CD4-positive, alpha-beta memory T cell (primary cell): ENCODE measurements around the gene C3orf33. TPM values are rescaled to one million over a fixed set of nuclear protein-coding genes. Genes with fewer than 3 reads are reported as not detected.

Experiments
- CTCF ChIA-PET: fragments of 350-600 bp; sonication (Branson Sonifier 250); formaldehyde crosslinking; loops from one replicate; lab custom pipeline; 2021; ENCODE audit warnings: inconsistent platforms; ENCODE audit not compliant: partially characterized antibody; lab: Charles Lee
- POLR2A ChIA-PET: fragments of 350-600 bp; sonication (Branson Sonifier 250); formaldehyde crosslinking; loops from one replicate; lab custom pipeline; 2021; ENCODE audit not compliant: partially characterized antibody; lab: Charles Lee
- DNase-seq, 5 donors: peaks; one replicate each; pipeline versions ENCODE4 v3.0.0 to v3.0.0-alpha.2; 2020 to 2022; ENCODE audit warnings: mixed read lengths in 1 of 5
- H3K27ac ChIP-seq: one replicate; pipeline ENCODE4 v1.7.0; 2013; ENCODE audit warnings: low read depth, low read length
- H3K27me3 ChIP-seq: 2 replicates; pipeline ENCODE4 v1.7.0; 2013; ENCODE audit warnings: mild to moderate bottlenecking, low read length, moderate library complexity; ENCODE audit not compliant: insufficient read depth
- H3K36me3 ChIP-seq: 2 replicates; pipeline ENCODE4 v1.7.0; 2013; ENCODE audit warnings: mild to moderate bottlenecking, low read length, moderate library complexity; ENCODE audit not compliant: insufficient read depth
- H3K4me1 ChIP-seq: 2 replicates; pipeline ENCODE4 v1.7.0; 2013; ENCODE audit warnings: mild to moderate bottlenecking, low read length, moderate library complexity; ENCODE audit not compliant: insufficient read depth
- H3K4me3 ChIP-seq, 2 donors: one replicate each; pipeline ENCODE4 v1.7.0; 2013; ENCODE audit warnings: low read length in 2 of 2, mild to moderate bottlenecking in 1 of 2
- H3K9me3 ChIP-seq, 2 donors: one replicate each; pipeline ENCODE4 v1.7.0; 2013; ENCODE audit warnings: low read length in 2 of 2, control low read depth in 1 of 2; ENCODE audit not compliant: control insufficient read depth in 1 of 2
- H3K27ac Mint-ChIP-seq, 7 donors: one replicate each; pipeline ENCODE4 v1.8.0; 2020 to 2021; ENCODE audit warnings: mixed read lengths in 7 of 7, mild to moderate bottlenecking in 6 of 7, inconsistent platforms in 3 of 7, moderate library complexity in 3 of 7
- H3K27me3 Mint-ChIP-seq, 2 donors: one replicate each; pipeline ENCODE4 v1.8.0; 2020 to 2021; ENCODE audit warnings: mixed read lengths in 2 of 2
- H3K36me3 Mint-ChIP-seq, 2 donors: one replicate each; pipeline ENCODE4 v1.8.0; 2020 to 2021; ENCODE audit warnings: mixed read lengths in 2 of 2, inconsistent platforms in 1 of 2, mild to moderate bottlenecking in 1 of 2
- H3K4me1 Mint-ChIP-seq, 4 donors: one replicate each; pipeline ENCODE4 v1.8.0; 2020 to 2021; ENCODE audit warnings: mixed read lengths in 4 of 4, mild to moderate bottlenecking in 1 of 4
- H3K4me3 Mint-ChIP-seq, 8 donors: one replicate each; pipeline ENCODE4 v1.8.0; 2020 to 2021; ENCODE audit warnings: mixed read lengths in 8 of 8, mild to moderate bottlenecking in 7 of 8, moderate library complexity in 6 of 8, inconsistent platforms in 3 of 8
- H3K9me3 Mint-ChIP-seq, 8 donors: one replicate each; pipeline ENCODE4 v1.8.0; 2020 to 2021; ENCODE audit warnings: mixed read lengths in 8 of 8, mild to moderate bottlenecking in 5 of 8, inconsistent platforms in 3 of 8, moderate library complexity in 1 of 8
- intact Hi-C: fragments of 100-400 bp; cut with micrococcal nuclease; formaldehyde crosslinking; loops from one replicate; pipeline ENCODE4 v1.15.1; 2023
- polyA plus RNA-seq, 2 donors: library from polyadenylated mRNA; unstranded; fragments of 300-500 nt; fragmentation: Illumina TruSeq; gene quantifications; one replicate each; pipeline ENCODE4 v1.2.3, GENCODE V29; 2021
- total RNA-seq, 2 experiments: library from RNA; stranded (reverse); gene quantifications; one replicate each; pipeline ENCODE4 v1.2.3, GENCODE V29; 2021

C3orf33 gene
- total and polyA plus RNA-seq, 4 experiments from 2014 or later = 3.1 to 4.6 (median 3.6) TPM

DNA sequence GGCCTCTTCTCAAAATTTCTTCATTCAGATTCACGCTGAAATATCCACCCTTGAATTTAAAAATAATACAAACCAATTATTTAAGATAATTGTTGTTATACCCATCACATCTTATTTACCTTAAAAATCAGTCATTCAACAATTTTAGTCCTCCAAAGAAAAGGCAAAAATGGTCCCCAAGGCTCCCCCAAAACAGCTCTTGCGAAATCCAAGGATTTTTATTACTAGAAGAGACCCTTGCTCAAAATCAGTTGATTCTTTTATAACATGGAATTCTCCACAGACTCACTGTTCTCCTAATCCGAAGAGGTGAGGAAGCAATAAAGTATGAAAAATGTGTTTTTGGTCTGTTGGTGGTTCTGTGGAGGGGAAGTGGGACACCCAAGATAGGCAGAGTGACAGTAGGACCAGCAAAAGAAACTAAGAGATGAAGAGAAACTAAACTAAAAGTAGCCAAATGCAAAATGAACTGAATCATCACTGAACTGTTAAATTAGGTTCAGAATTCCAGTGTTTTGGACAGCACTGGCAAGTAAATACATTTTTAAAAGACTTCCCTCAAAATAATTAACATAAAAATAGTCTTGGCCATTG lies 42.1 kb downstream of the C3orf33 start:
- DNase-seq = no peak
- Histone ChIP-seq H3K36me3 (no peaks in the 10 kb centered on the region), H3K27me3 (no peaks in the 10 kb centered on the region), H3K4me3 (no peak overlapping the region), H3K27ac (no peak overlapping the region), H3K4me1 (no peaks in the 10 kb centered on the region), H3K9me3 (no peaks in the 10 kb centered on the region)
- H3K27ac Mint-ChIP-seq = no peak overlapping the region
- H3K4me1 Mint-ChIP-seq = no peaks in the 10 kb centered on the region
- POLR2A ChIA-PET = no interaction called here
- intact Hi-C loops = no loop called here
- H3K27me3 Mint-ChIP-seq = no peaks in the 10 kb centered on the region
- CTCF ChIA-PET = no interaction called here
- H3K36me3 Mint-ChIP-seq = peaks cover 13 to 38% of the 10 kb centered on the region in 2 donors
- H3K9me3 Mint-ChIP-seq = no peaks in the 10 kb centered on the region
- H3K4me3 Mint-ChIP-seq = no peak overlapping the region

DNA sequence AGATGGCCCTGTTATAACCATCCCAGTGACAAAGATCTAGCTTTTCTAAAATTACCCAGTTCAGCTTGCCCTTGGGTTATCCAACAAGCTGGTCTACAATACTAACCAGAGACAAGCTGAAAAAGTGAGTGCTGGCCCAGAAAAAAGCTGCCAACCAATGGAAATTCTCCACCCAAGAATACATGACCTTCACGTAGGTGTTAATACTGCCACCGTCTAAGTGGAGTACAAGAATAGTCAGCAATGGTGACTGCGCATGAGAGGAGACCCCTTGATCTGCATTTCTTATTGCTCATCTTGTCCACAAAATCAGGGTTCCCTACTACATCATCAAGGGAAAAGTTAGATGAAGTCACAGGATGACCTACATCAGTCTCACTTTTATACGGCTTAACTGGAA lies 45.4 kb downstream of the C3orf33 start:
- H3K4me1 ChIP-seq = no peaks in the 10 kb centered on the region
- H3K4me3 ChIP-seq = no peak overlapping the region
- CTCF ChIA-PET = interaction anchor here (1.0 kb wide), 1 partner anchor 9 kb away, joined by 3 read pairs; no protein-coding TSS in a partner anchor
- Mint-ChIP-seq H3K27ac (no peak overlapping the region), H3K4me1 (no peaks in the 10 kb centered on the region), H3K27me3 (no peaks in the 10 kb centered on the region), H3K4me3 (no peak overlapping the region), H3K9me3 (no peaks in the 10 kb centered on the region), H3K36me3 (peaks cover 8 to 39% of the 10 kb centered on the region in 2 donors)
- no peaks in the 10 kb centered on the region for H3K9me3 ChIP-seq
- H3K27me3 ChIP-seq = no peaks in the 10 kb centered on the region
- intact Hi-C loops = no loop called here
- H3K36me3 ChIP-seq = no peaks in the 10 kb centered on the region
- POLR2A ChIA-PET = interaction anchor here (1.3 kb wide), 1 partner anchor 9 kb away, joined by 4 read pairs; no protein-coding TSS in a partner anchor
- H3K27ac ChIP-seq = no peak overlapping the region
- DNase-seq = no peak

DNA sequence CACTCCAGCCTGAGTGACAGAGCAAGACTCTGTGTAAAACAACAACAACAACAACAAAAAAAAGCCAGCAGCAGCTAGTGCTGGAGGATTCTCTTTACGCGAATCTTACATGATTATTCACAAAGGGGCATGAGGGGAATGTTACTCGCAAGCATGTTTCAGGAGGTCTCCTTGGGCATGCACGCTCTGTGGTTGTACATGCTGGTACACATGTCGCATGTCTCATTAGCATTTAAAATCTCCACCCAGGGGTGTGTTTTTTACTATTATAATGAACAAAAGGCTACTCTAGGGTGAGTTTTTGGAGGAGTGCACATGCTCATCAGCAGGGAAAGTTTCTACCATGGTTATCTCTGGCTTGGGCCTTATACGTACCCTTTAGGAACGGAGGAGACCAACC lies 48.5 kb downstream of the C3orf33 start:
- Histone ChIP-seq H3K36me3 (no peaks in the 10 kb centered on the region), H3K4me3 (no peak overlapping the region), H3K27ac (no peak overlapping the region), H3K27me3 (no peaks in the 10 kb centered on the region), H3K9me3 (no peaks in the 10 kb centered on the region), H3K4me1 (no peaks in the 10 kb centered on the region)
- no peak for DNase-seq
- Mint-ChIP-seq H3K9me3 (no peaks in the 10 kb centered on the region), H3K4me1 (no peaks in the 10 kb centered on the region), H3K36me3 (peaks cover 0 to 16% of the 10 kb centered on the region in 2 donors), H3K27ac (no peak overlapping the region), H3K27me3 (no peaks in the 10 kb centered on the region), H3K4me3 (no peak overlapping the region)
- intact Hi-C loops = no loop called here
- ChIA-PET POLR2A (no interaction called here), CTCF (interaction anchor here (1.1 kb wide), 1 partner anchor 62 kb away, joined by 3 read pairs; no protein-coding TSS in a partner anchor)

DNA sequence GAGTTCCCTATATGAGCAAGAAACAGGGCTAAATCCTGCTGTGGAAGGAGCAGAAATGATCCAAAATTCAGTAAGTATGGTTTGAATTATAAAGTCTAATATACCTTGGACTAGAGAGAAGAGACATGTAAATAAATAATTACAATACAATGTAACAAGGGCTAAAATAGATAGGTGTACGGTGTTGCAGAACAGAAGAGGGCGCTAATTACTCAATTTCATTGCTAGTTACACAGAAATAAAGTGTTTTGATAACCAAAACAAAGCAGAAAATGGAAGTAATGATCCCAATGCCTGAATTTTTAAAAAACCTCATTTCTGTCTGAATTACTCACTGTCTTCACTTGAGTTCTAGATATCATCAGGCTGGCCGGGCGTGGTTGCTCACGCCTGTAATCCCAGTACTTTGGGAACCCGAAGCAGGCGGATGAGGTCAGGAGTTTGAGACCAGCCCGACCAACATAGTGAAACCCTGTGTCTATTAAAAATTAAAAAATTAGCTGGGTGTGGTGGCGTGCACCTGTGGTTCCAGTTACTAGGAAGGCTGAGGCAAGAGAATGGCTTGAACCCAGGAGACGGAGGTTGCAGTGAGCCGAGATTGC lies 52.9 kb downstream of the C3orf33 start:
- intact Hi-C loops = no loop called here
- no peaks in the 10 kb centered on the region for H3K27me3 Mint-ChIP-seq
- Histone ChIP-seq H3K4me1 (no peaks in the 10 kb centered on the region), H3K27ac (no peak overlapping the region), H3K36me3 (no peaks in the 10 kb centered on the region), H3K9me3 (no peaks in the 10 kb centered on the region), H3K27me3 (no peaks in the 10 kb centered on the region), H3K4me3 (no peak overlapping the region)
- no peaks in the 10 kb centered on the region for H3K4me1 Mint-ChIP-seq
- no peak overlapping the region for H3K27ac Mint-ChIP-seq
- H3K36me3 Mint-ChIP-seq = peaks cover 0 to 5% of the 10 kb centered on the region in 2 donors
- DNase-seq = peak in 3 of 5 donors; percentile 10 to 23 (median 19)
- ChIA-PET POLR2A (no interaction called here), CTCF (interaction anchor here (2.6 kb wide), 1 partner anchor 53 kb away, joined by 6 read pairs; the partner anchor contains the start of gene C3orf33)
- no peaks in the 10 kb centered on the region for H3K9me3 Mint-ChIP-seq
- no peak overlapping the region for H3K4me3 Mint-ChIP-seq

DNA sequence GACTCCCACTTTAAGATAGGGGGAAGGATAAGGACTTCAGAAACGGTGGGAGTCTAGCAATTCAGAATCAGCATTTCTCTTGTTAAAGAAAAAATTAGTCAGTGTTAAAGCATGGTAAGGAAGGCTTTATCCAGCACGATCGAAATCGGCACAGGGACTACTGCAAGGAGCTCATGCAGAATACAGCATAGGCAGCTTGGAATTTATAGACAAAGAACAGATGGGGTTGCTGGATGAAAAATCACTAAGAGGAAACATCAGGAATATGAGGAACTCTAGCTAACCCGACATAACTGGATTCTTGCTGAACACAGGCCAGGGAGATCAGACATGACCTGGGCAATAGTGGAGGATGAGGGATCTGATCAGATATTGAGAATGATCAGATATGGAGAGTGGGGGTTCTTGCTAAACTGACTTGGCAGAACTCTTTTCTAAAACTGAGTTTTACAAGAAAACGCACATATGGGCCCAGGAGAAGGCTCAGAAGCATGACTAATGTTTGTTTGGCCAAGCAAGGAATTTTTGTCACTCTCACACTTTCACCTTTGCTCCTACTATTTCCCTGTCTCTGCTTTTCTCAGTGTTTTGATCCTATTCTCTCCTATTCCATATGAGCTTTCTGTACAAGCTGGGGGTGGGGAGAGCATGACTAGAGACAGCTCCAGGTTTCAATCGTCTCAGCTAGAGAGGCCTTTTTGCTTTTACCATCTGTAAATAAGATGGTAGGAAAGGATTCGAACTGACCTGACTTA lies 57.3 kb downstream of the C3orf33 start:
- no peaks in the 10 kb centered on the region for H3K36me3 ChIP-seq
- H3K4me1 Mint-ChIP-seq = peaks cover 4 to 19% (median 11%) of the 10 kb centered on the region in 4 donors
- no peaks in the 10 kb centered on the region for H3K9me3 Mint-ChIP-seq
- CTCF ChIA-PET = interaction anchor here (1.3 kb wide), 1 partner anchor 57 kb away, joined by 4 read pairs; the partner anchor contains the start of gene C3orf33
- no peaks in the 10 kb centered on the region for H3K9me3 ChIP-seq
- no peak overlapping the region for H3K4me3 Mint-ChIP-seq
- POLR2A ChIA-PET = no interaction called here
- H3K36me3 Mint-ChIP-seq = no peaks in the 10 kb centered on the region
- intact Hi-C loops = no loop called here
- H3K27ac Mint-ChIP-seq = peak overlapping the region in 1 of 7 donors; percentile 62
- H3K27ac ChIP-seq = no peak overlapping the region
- DNase-seq = no peak
- peaks cover 5 to 9% of the 10 kb centered on the region in 2 donors for H3K27me3 Mint-ChIP-seq
- H3K4me1 ChIP-seq = peaks cover 13% of the 10 kb centered on the region
- no peak overlapping the region for H3K4me3 ChIP-seq
- peaks cover 7% of the 10 kb centered on the region for H3K27me3 ChIP-seq

DNA sequence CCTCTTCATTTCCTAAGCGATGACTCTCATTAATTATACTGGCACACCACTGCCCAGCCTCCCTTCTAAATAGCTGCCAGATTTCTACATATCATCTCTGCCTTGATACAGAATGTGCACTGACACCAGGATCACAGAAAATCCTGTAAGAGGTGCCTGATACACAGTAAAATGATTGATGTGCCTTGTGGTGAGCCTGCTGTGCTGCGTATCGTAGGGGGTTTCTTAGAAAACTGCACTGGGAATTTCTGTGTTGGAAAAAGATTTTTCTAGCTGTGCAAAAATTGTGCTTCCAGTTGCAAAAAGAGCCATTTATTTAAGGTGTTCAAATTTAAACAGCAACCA lies 58.2 kb downstream of the C3orf33 start:
- intact Hi-C loops = no loop called here
- POLR2A ChIA-PET = no interaction called here
- no peaks in the 10 kb centered on the region for H3K9me3 Mint-ChIP-seq
- H3K9me3 ChIP-seq = no peaks in the 10 kb centered on the region
- H3K4me1 ChIP-seq = peaks cover 22% of the 10 kb centered on the region
- H3K4me3 Mint-ChIP-seq = no peak overlapping the region
- H3K27me3 Mint-ChIP-seq = peaks cover 8 to 12% of the 10 kb centered on the region in 2 donors
- no peaks in the 10 kb centered on the region for H3K36me3 ChIP-seq
- no peak overlapping the region for H3K4me3 ChIP-seq
- no peaks in the 10 kb centered on the region for H3K36me3 Mint-ChIP-seq
- DNase-seq = no peak
- peaks cover 7 to 24% (median 14%) of the 10 kb centered on the region in 4 donors for H3K4me1 Mint-ChIP-seq
- peaks cover 13% of the 10 kb centered on the region for H3K27me3 ChIP-seq
- no peak overlapping the region for H3K27ac ChIP-seq
- CTCF ChIA-PET = no interaction called here
- H3K27ac Mint-ChIP-seq = no peak overlapping the region

DNA sequence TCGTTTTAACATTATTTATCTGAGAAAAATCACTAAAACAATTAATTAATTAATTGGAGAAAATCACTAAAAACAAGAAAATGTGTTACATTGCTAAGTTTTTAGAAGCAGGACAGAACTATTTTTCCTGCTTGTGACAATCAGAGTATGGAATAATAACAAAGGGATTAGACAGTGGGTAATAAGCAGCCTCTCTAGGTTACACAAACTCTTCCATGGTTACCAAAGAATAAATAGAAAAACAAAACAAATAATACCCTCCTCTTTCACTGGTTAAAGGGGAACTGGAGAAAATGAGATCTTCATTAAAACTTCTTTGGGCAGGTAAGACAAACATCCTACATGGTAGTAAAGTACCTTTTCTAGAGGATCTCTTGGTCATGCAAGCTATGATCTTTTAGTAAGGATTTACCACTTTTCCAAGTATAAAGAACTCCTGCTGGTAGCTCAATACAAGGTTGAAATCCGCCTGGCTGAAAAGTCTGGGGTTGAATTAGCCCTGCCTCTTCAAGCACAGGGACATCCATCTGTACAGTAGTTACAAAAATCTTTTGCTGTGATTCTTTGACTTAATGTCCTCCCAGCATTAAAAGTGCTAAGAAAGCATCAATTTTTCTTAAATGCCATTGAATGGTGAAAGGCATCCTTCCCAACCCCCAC lies 58.7 kb downstream of the C3orf33 start:
- H3K36me3 ChIP-seq = no peaks in the 10 kb centered on the region
- peaks cover 13% of the 10 kb centered on the region for H3K27me3 ChIP-seq
- CTCF ChIA-PET = interaction anchor here (2.1 kb wide), 1 partner anchor 59 kb away, joined by 6 read pairs; the partner anchor contains the start of gene C3orf33
- Mint-ChIP-seq H3K9me3 (no peaks in the 10 kb centered on the region), H3K4me1 (peaks cover 7 to 29% (median 14%) of the 10 kb centered on the region in 4 donors), H3K27ac (peak overlapping the region in 1 of 7 donors; percentile 41), H3K36me3 (no peaks in the 10 kb centered on the region), H3K4me3 (no peak overlapping the region), H3K27me3 (peaks cover 10 to 17% of the 10 kb centered on the region in 2 donors)
- POLR2A ChIA-PET = no interaction called here
- H3K27ac ChIP-seq = no peak overlapping the region
- no peaks in the 10 kb centered on the region for H3K9me3 ChIP-seq
- intact Hi-C loops = no loop called here
- DNase-seq = no peak
- no peak overlapping the region for H3K4me3 ChIP-seq
- H3K4me1 ChIP-seq = peaks cover 22% of the 10 kb centered on the region
